ENCODE results near the gene WDR36.

GRCh38 chr5:111131356-111131755 lies 39.2 kb downstream of the WDR36 start:
- TF ChIP-seq CTCF (conservative IDR thresholded peaks at IDR 0.05; ENCODE audit: low read length) (no peak), EZH2phosphoT487 (IDR thresholded peaks at IDR 0.05; ENCODE audit: borderline replicate concordance) (no peak)

All from Loucy (cell line).